ENCODE measurements around the gene LRRC7. TPM values are rescaled to one million over a fixed set of nuclear protein-coding genes. Genes with fewer than 3 reads are reported as not detected.
"Not testable (repeated sequence)": the region's sequence is repeated elsewhere in the genome, so short reads cannot be mapped to it uniquely, and the experiment has no call there.

The LRRC7 gene
- total and polyA plus RNA-seq, 2 donors from 2014 or later = 0.19 to 0.37 TPM

GRCh38 chr1:69920426-69920825 lies 352.7 kb downstream of the LRRC7 start:
- no peak overlapping the region for H3K4me3 ChIP-seq (ENCODE audit: low read length in 3 of 3)
- no peak overlapping the region for H3K27ac ChIP-seq (ENCODE audit: low read depth in 2 of 2, low read length in 2 of 2)
- no peak for DNase-seq
- TF ChIP-seq, protein P1, sequence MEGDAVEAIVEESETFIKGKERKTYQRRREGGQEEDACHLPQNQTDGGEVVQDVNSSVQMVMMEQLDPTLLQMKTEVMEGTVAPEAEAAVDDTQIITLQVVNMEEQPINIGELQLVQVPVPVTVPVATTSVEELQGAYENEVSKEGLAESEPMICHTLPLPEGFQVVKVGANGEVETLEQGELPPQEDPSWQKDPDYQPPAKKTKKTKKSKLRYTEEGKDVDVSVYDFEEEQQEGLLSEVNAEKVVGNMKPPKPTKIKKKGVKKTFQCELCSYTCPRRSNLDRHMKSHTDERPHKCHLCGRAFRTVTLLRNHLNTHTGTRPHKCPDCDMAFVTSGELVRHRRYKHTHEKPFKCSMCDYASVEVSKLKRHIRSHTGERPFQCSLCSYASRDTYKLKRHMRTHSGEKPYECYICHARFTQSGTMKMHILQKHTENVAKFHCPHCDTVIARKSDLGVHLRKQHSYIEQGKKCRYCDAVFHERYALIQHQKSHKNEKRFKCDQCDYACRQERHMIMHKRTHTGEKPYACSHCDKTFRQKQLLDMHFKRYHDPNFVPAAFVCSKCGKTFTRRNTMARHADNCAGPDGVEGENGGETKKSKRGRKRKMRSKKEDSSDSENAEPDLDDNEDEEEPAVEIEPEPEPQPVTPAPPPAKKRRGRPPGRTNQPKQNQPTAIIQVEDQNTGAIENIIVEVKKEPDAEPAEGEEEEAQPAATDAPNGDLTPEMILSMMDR (IDR thresholded peaks at IDR 0.05; ENCODE audit: borderline replicate concordance, extremely low read depth, insufficient read depth) = no peak
- intact Hi-C loops (cut with DNase I) = no loop called here
- H3K27me3 ChIP-seq (ENCODE audit: control insufficient read depth, insufficient read depth, low read length) = no peaks in the 10 kb centered on the region
- no peak for FAIRE-seq
- H3K4me1 ChIP-seq (ENCODE audit: control insufficient read depth in 2 of 3, insufficient read depth in 2 of 3, low read depth in 1 of 3, low read length in 3 of 3) = no peaks in the 10 kb centered on the region
- H3K9me3 ChIP-seq (ENCODE audit: control insufficient read depth in 2 of 3, insufficient read depth in 1 of 3, low read length in 3 of 3) = no peaks in the 10 kb centered on the region
- no peaks in the 10 kb centered on the region for H3K36me3 ChIP-seq (ENCODE audit: control insufficient read depth in 2 of 3, insufficient read depth in 3 of 3, low read length in 3 of 3)
- H3K9ac ChIP-seq (ENCODE audit: low read length in 3 of 3) = no peak overlapping the region

DNA sequence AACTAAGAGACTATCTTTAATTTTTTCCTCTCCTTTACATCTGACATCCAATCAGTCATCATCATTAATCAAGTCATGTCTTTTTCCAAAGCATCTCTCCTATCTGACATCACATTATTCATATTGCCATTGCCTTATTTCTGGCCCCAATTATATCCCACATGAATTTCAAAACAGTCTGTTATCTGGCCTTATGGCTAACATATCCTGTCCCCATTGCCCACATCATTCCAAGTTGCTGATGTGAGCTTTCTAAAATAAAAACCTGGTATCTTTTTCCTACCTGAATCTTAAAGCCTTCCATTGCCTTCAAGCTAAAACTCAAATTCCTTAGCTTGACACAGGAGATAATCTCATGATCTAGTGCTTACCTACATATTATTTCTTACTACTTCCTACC lies 353.8 kb downstream of the LRRC7 start:
- FAIRE-seq = no peak
- H3K27ac ChIP-seq (ENCODE audit: low read depth in 2 of 2, low read length in 2 of 2) = no peak overlapping the region
- no peaks in the 10 kb centered on the region for H3K36me3 ChIP-seq (ENCODE audit: control insufficient read depth in 2 of 3, insufficient read depth in 3 of 3, low read length in 3 of 3)
- no peaks in the 10 kb centered on the region for H3K27me3 ChIP-seq (ENCODE audit: control insufficient read depth, insufficient read depth, low read length)
- TF ChIP-seq, protein P1 (IDR thresholded peaks at IDR 0.05; ENCODE audit: borderline replicate concordance, extremely low read depth, insufficient read depth) = no peak
- H3K9ac ChIP-seq (ENCODE audit: low read length in 3 of 3) = no peak overlapping the region
- H3K4me1 ChIP-seq (ENCODE audit: control insufficient read depth in 2 of 3, insufficient read depth in 2 of 3, low read depth in 1 of 3, low read length in 3 of 3) = no peaks in the 10 kb centered on the region
- no peak for DNase-seq
- intact Hi-C loops (cut with DNase I) = no loop called here
- H3K4me3 ChIP-seq (ENCODE audit: low read length in 3 of 3) = no peak overlapping the region
- no peaks in the 10 kb centered on the region for H3K9me3 ChIP-seq (ENCODE audit: control insufficient read depth in 2 of 3, insufficient read depth in 1 of 3, low read length in 3 of 3)

- H3K4me1 ChIP-seq (ENCODE audit: control insufficient read depth in 2 of 3, insufficient read depth in 2 of 3, low read depth in 1 of 3, low read length in 3 of 3); H3K9me3 ChIP-seq (ENCODE audit: control insufficient read depth in 2 of 3, insufficient read depth in 1 of 3, low read length in 3 of 3); H3K4me3 ChIP-seq (ENCODE audit: low read length in 3 of 3); H3K9ac ChIP-seq (ENCODE audit: low read length in 3 of 3); DNase-seq; intact Hi-C loops (cut with DNase I); FAIRE-seq; H3K27me3 ChIP-seq (ENCODE audit: control insufficient read depth, insufficient read depth, low read length); H3K36me3 ChIP-seq (ENCODE audit: control insufficient read depth in 2 of 3, insufficient read depth in 3 of 3, low read length in 3 of 3); H3K27ac ChIP-seq (ENCODE audit: low read depth in 2 of 2, low read length in 2 of 2): not testable (repeated sequence)
Observed at GRCh38 chr1:69928234-69928633, 360.5 kb downstream of the LRRC7 start.

GRCh38 chr1:69929308-69930057 lies 361.8 kb downstream of the LRRC7 start:
- intact Hi-C loops (cut with DNase I) = no loop called here
- FAIRE-seq = no peak

More at GRCh38 chr1:69929308-69930057, 361.8 kb downstream of the LRRC7 start:
- DNase-seq = no peak
- no peaks in the 10 kb centered on the region for H3K9me3 ChIP-seq (ENCODE audit: control insufficient read depth in 2 of 3, insufficient read depth in 1 of 3, low read length in 3 of 3)
- no peak overlapping the region for H3K4me3 ChIP-seq (ENCODE audit: low read length in 3 of 3)
- TF ChIP-seq, protein P1 (IDR thresholded peaks at IDR 0.05; ENCODE audit: borderline replicate concordance, extremely low read depth, insufficient read depth) = no peak
- no peaks in the 10 kb centered on the region for H3K4me1 ChIP-seq (ENCODE audit: control insufficient read depth in 2 of 3, insufficient read depth in 2 of 3, low read depth in 1 of 3, low read length in 3 of 3)
- no peak overlapping the region for H3K27ac ChIP-seq (ENCODE audit: low read depth in 2 of 2, low read length in 2 of 2)
- no peaks in the 10 kb centered on the region for H3K36me3 ChIP-seq (ENCODE audit: control insufficient read depth in 2 of 3, insufficient read depth in 3 of 3, low read length in 3 of 3)
- no peak overlapping the region for H3K9ac ChIP-seq (ENCODE audit: low read length in 3 of 3)
- no peaks in the 10 kb centered on the region for H3K27me3 ChIP-seq (ENCODE audit: control insufficient read depth, insufficient read depth, low read length)
